Loucy (cell line): ENCODE data around the gene TMEM181.

Experiments used
- H2AFZ ChIP-seq: fragments of 200-600 bp; sonication (generic); 2 replicates; pipeline ENCODE4 v1.6.0; 2016; ENCODE audit warnings: antibody characterized with exemption, mild to moderate bottlenecking, low read length, moderate library complexity
- H3F3A ChIP-seq: fragments of 200-600 bp; 2 replicates; pipeline ENCODE4 v1.6.0; 2016; ENCODE audit warnings: antibody characterized with exemption, low read depth, mild to moderate bottlenecking
- H3K27me3 ChIP-seq: fragments of 200-600 bp; sonication (generic); 2 replicates; pipeline ENCODE4 v1.6.1; 2014; ENCODE audit warnings: low read length, mild to moderate bottlenecking; ENCODE audit not compliant: insufficient read depth, poor library complexity, severe bottlenecking
- H3K36me3 ChIP-seq: fragments of 200-600 bp; sonication (generic); 2 replicates; pipeline ENCODE4 v1.6.1; 2016; ENCODE audit warnings: low read length; ENCODE audit not compliant: insufficient read depth
- H3K4me1 ChIP-seq: fragments of 200-600 bp; sonication (generic); 2 replicates; pipeline ENCODE4 v1.5.1; 2014; ENCODE audit warnings: low read length, mild to moderate bottlenecking; ENCODE audit not compliant: insufficient read depth, poor library complexity, severe bottlenecking
- H3K4me2 ChIP-seq: fragments of 200-600 bp; sonication (generic); 2 replicates; pipeline ENCODE4 v1.6.0; 2014; ENCODE audit warnings: antibody characterized with exemption, low read length, low read depth, mild to moderate bottlenecking; ENCODE audit not compliant: poor library complexity, severe bottlenecking
- H3K4me3 ChIP-seq: fragments of 200-600 bp; sonication (generic); 2 replicates; pipeline ENCODE4 v1.5.1; 2014; ENCODE audit warnings: low read length, mild to moderate bottlenecking, mixed read lengths; ENCODE audit not compliant: poor library complexity, severe bottlenecking
- H3K79me2 ChIP-seq: fragments of 200-600 bp; sonication (generic); 2 replicates; pipeline ENCODE4 v1.6.1; 2014; ENCODE audit warnings: low read length; ENCODE audit not compliant: insufficient read depth
- H3K9ac ChIP-seq: fragments of 200-600 bp; sonication (generic); 2 replicates; pipeline ENCODE4 v1.6.0; 2014; ENCODE audit warnings: mild to moderate bottlenecking, low read depth, low read length, moderate library complexity; ENCODE audit not compliant: poor library complexity, severe bottlenecking
- H3K9me2 ChIP-seq: fragments of 200-600 bp; sonication (generic); replicated peaks from 2 replicates; pipeline ENCODE4 v1.6.1; 2016; ENCODE audit warnings: low read depth, low read length, mixed read lengths
- H3K9me3 ChIP-seq: fragments of 200-600 bp; sonication (generic); 2 replicates; pipeline ENCODE4 v1.6.1; 2014; ENCODE audit warnings: mild to moderate bottlenecking, antibody characterized with exemption, low read length, low read depth; ENCODE audit not compliant: insufficient read depth
- H4K20me1 ChIP-seq: fragments of 200-600 bp; sonication (generic); 2 replicates; pipeline ENCODE4 v1.6.0; 2014; ENCODE audit warnings: antibody characterized with exemption, low read length, mild to moderate bottlenecking; ENCODE audit not compliant: insufficient read depth, poor library complexity, severe bottlenecking
- CTCF ChIP-seq: fragments of 200-600 bp; sonication (generic); conservative IDR thresholded peaks from 2 replicates; pipeline ENCODE4 v1.5.1; 2014; ENCODE audit warnings: mild to moderate bottlenecking, antibody characterized with exemption, low read length
- EZH2phosphoT487 ChIP-seq: fragments of 200-600 bp; IDR thresholded peaks from 2 replicates; pipeline ENCODE4 v1.6.1; 2018; ENCODE audit warnings: antibody characterized with exemption, mild to moderate bottlenecking, moderate library complexity, borderline replicate concordance

TMEM181 gene

GRCh38 chr6:158593670-158594069, 33.8 kb downstream of the TMEM181 start:
- no peak overlapping the region for H3K4me3 ChIP-seq
- no peaks in the 10 kb centered on the region for H3K27me3 ChIP-seq
- H3F3A ChIP-seq, result no peaks in the 10 kb centered on the region
- H3K4me1 ChIP-seq, result no peaks in the 10 kb centered on the region
- no peaks in the 10 kb centered on the region for H4K20me1 ChIP-seq
- H3K9me2 ChIP-seq, result no peaks in the 10 kb centered on the region
- peaks cover 72% of the 10 kb centered on the region; the same call in 1 of the 2 replicates for H3K36me3 ChIP-seq
- no peaks in the 10 kb centered on the region for H3K79me2 ChIP-seq
- no peak overlapping the region for H3K9ac ChIP-seq
- no peak overlapping the region for H3K4me2 ChIP-seq
- TF ChIP-seq CTCF (no peak), EZH2phosphoT487 (no peak)
- H3K9me3 ChIP-seq, result no peaks in the 10 kb centered on the region
- H2AFZ ChIP-seq, result no peak overlapping the region

GRCh38 chr6:158595223-158595622, 35.3 kb downstream of the TMEM181 start:
- peaks cover 69% of the 10 kb centered on the region; the same call in 1 of the 2 replicates for H3K36me3 ChIP-seq
- H3K4me1 ChIP-seq, result no peaks in the 10 kb centered on the region
- no peaks in the 10 kb centered on the region for H4K20me1 ChIP-seq

GRCh38 chr6:158596861-158597260, 37.0 kb downstream of the TMEM181 start:
- H2AFZ ChIP-seq, result no peak overlapping the region
- H3K4me2 ChIP-seq, result no peak overlapping the region
- H3K4me3 ChIP-seq, result no peak overlapping the region
- no peaks in the 10 kb centered on the region for H3F3A ChIP-seq
- no peaks in the 10 kb centered on the region for H3K4me1 ChIP-seq
- TF ChIP-seq EZH2phosphoT487 (no peak), CTCF (no peak)
- H3K9ac ChIP-seq, result no peak overlapping the region
- no peaks in the 10 kb centered on the region for H3K79me2 ChIP-seq
- H3K27me3 ChIP-seq, result no peaks in the 10 kb centered on the region
- peaks cover 55% of the 10 kb centered on the region; the same call in 1 of the 2 replicates for H3K36me3 ChIP-seq
- no peaks in the 10 kb centered on the region for H3K9me3 ChIP-seq
- H3K9me2 ChIP-seq, result no peaks in the 10 kb centered on the region
- no peaks in the 10 kb centered on the region for H4K20me1 ChIP-seq

More at GRCh38 chr6:158595223-158595622, 35.3 kb downstream of the TMEM181 start:
- Histone ChIP-seq H3K9me2 (no peaks in the 10 kb centered on the region), H3K9ac (no peak overlapping the region), H3K4me3 (no peak overlapping the region), H3K27me3 (no peaks in the 10 kb centered on the region), H3K4me2 (no peak overlapping the region), H2AFZ (no peak overlapping the region), H3F3A (no peaks in the 10 kb centered on the region), H3K9me3 (no peaks in the 10 kb centered on the region), H3K79me2 (no peaks in the 10 kb centered on the region)
- TF ChIP-seq EZH2phosphoT487, result no peak
- peak; percentile 56 for TF ChIP-seq CTCF
